ENCODE data around the gene INSR. TPM values are rescaled to one million over a fixed set of nuclear protein-coding genes. Genes with fewer than 3 reads are reported as not detected.

The INSR gene
- total RNA-seq, 1 donor from 2014 or later: 75.5 TPM

DNA sequence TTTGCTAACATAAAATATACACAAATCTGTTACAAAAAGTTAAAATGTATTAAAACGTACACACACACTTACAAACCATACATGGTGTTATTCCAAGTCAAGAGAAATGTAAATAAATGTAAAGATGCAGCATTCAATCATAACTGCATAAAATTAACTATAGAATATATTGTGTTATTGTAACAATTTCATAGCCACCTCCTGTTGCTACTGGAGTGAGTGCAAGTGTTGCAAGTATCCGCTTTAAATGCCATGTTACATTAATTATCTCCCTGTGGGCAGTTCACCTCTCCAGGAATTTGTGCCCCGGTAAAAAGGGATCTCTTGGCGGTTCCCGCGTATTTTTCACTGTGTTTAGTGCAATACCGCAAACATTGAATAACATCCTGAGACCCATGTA is 3.5 kb upstream of the INSR start:
- DNase-seq (ENCODE audit: low spot score): no peak

DNA sequence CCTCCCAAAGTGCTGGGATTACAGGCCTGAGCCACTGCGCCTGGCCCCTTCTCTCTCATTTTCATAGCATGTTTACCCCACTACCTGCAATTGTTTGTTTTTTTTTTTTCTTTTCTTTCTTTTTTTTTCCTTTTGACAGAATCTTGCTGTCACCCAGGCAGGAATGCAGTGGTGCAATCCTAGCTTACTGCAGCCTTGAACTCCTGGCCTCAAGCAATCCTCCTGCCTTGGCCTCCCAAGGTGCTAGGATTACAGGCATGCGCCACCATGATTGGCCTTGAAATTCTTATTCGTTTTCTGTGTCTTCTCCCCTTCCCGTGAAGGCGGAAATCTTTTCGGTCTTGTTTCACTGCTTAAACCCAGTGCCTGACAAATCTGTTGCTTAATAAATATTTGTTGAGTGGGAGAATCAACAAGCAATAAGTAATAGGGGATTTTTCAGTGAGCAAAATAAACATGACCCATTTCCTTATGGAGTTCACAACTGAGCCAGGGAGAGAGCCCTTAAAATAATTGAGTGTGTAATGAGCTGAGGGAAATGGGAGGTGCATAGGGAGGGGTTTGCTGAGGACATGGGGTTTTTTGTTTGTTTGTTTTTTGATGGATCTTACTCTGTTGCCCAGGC is 1.8 kb upstream of the INSR start:
- DNase-seq (ENCODE audit: low spot score): no peak

DNA sequence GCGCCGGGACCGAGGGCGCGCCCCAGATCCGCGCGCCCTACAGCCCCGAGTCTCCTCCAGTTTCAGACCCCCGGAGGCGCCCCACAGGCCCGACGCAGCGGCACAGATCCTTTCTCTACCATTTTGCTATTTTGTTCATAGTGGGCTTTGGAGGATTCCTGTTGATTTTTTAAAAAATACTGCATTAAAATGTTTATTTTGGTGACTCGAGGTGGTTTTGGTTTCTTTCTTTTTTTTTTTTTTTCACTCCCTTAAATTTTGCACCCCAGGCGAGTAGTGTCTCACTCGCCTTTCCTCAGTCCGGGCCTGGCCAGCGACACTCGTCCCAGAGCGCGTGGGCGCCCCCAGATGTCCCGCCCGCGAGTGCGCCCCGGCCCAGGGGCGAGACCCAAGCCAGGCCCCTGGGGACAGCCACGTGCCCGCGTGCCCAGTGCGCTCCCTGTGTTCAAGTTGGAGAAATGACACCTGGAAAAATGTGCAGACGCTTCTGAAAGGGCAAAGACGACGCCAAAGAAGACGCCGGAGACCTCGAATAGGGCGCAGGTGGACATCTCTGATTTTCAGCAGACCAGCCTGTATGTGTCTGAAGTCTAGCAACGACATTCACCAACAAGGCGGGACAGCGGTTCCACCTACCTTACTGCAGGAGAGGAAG is 471 bp upstream of the INSR start:
- DNase-seq (ENCODE audit: low spot score): peak; percentile 91

DNA sequence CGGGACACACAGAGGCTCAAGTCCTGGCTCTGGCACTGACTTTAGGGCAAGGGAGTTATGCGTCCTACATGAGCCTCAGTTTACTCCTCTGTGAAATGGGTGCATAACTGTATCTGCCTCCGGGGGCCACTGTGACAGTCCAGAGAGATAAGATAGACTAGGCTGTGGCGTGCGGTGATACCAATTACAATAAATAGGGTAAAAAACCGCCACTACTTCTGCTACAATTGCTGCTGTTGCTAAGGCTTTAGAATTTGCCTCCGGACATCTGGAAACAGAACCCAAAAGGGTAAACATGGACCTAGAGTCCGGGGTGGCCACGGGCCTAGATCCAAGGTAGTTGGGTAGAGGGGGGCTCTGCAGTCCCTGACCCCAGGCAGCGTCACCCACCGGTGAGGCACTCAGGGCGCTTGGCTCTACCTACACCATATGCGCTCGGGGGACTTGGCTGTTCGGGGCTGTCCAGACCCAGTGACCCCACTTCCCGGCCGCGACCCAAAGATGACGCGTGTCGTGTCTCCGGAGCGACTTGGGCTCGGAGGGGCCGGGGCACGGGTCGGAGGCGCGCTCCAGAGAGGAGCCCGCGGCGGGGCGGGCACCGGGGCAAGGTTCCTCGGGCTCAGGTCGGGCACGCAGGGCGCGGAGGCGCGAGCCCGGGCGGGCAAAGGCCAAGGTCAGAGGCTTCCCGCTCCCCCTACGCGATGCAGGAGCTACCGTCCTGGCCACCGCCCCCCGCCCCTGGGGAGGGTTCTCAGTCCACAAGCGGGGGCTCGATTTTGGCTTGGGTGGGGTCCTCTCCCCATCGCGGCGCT is 1.1 kb downstream of the INSR start:
- DNase-seq (ENCODE audit: low spot score): peak; percentile 91

DNA sequence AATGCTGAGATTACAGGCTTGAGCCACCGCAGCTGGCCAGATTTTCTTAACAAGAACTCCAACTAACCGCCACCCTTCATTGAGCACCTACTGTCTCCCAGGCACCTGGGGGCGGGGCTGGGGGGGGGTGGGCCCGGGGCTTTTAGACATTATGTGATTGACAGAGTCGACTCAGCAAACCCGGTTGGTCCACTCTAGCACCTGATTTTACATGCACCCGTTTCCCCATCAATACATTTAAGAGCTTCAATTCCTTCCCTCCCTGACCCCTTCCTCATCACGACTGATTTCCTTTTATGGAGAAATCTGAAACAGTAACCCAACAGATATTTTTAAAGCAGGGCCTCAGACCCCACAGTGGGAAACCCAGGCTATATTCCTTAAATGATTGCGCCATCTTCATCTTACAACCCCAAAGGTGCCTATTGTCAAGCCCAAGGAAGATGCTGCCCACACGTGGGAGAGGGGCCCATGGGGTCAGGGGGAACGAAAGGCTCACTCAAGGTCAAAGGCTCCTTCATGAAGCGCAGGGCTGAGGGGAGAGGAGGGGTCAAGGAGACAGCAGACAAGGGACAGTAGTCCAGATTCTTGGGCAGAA is 1.8 kb downstream of the INSR start:
- no peak for DNase-seq (ENCODE audit: low spot score)

DNA sequence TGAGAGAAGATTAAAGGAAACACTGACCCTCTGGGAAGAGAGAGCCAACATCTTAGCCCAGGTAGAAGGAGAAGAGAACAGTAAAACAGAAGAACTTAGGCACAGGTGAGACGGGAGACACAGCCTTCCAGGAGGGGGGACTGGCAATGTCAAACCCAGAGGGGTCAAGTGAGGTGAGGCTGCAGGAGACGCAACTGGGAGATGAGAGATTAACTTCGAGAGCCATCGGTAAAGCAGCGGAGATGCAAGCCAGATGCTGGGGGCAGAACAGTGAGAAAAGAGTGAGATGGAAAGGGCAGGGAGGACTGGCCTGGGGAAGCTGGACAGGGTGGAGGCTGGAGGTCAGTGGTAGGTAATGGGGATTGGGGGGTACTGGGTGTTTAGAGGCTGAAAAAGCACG is 5.2 kb downstream of the INSR start:
- DNase-seq (ENCODE audit: low spot score): no peak

DNA sequence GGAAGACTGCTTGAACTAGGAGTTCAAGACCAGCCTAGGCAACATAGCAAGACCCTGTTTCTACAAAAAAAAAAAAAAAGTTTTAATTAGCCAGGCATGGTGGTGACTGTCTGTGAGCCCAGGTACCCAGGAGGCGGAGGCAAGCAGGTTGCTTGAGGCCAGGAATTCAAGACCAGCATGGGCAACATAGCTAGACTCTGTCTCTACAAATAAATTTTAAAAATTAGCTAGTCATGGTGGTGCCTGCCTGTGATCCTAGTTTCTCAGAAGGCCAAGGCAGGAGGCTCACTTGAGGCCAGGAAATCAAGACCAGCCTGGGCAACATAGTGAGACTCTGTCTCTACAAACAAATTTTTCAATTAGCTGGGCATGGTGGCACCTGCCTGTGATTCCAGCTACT is 6.1 kb downstream of the INSR start:
- no peak for DNase-seq (ENCODE audit: low spot score)

DNA sequence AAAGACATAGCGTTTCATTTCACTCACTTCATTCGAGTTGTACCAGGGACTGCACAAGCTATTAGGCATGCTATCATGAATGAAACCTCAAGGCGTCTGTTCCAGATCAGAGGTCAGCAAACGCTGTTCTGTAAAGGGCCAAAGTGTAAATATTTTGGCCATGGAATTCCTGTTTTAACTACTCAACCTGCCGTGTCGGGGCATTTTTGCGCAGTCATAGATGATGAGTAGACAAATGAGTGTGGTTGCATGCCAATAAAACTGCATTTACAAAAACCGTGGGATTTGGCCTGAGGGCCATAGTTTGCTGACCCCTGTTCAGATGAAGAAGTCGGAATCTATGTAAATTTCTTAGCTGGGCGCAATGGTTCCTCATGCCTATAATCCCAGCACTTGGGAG is 6.5 kb downstream of the INSR start:
- no peak for DNase-seq (ENCODE audit: low spot score)

DNA sequence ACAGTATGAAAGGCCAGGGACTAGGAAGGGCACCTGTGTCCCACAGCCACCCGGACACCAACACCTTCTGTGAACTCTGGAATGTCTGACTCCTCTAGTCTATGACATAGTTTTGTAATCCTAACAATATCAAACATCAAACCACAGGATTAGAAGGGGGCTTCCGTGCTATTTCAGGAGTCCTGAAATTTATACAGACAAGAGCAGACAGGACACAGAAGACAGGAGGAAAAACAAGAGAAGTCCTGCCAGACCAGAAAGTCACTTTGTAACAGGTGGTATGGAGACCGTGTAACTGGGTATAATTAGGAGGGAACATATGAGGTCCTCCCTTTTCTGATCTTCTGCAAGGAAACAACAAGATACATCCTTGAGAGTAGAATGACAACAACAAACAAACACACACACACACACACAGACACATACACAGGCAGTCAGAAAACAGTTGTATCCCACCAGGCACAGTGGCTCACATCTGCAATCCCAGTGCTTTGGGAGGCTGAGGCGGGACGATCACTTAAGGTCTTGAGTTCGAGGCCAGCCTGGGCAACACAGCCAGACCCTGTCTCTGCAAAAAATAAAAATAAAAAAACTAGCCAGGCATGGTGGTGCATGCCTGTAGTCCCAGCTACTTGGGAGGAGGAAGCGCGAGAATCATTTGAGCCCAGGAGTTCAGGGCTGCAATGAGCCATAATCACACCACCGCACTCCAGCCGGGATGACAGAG is 13.1 kb downstream of the INSR start:
- no peak for DNase-seq (ENCODE audit: low spot score)

DNA sequence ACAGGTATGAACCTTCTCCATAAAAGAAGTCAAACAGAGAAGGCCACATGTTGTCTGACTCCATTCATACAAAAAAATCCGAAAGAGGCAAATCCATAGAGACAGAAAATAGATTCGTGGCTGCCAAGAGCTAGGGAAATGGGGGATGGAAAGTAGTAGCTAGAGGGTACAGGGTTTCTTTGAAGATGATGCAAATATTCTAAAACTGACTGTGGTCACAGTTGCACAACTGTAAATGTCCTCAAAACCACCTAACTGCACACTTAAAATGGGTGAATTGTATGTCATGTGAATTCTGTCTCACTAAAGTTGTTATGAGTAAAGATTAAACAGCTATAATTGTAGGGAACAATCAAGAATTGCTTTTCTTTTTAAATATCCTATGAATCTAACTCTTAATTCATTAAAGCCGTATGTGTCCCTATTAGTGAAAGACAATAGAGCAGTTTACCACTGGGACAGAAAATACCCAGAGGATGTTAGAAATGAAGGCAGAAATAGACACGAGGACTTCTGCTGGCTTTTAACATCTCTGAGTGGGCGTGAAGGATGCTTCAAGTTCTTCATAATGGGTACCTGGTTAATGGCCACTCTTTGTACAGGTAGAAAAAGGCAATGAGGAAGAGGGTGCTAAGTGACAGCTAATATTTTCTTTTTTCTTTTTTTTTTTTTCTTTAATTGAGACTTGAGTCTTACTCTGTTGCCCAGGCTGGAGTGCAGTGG is 21.2 kb downstream of the INSR start:
- no peak for DNase-seq (ENCODE audit: low spot score)

DNA sequence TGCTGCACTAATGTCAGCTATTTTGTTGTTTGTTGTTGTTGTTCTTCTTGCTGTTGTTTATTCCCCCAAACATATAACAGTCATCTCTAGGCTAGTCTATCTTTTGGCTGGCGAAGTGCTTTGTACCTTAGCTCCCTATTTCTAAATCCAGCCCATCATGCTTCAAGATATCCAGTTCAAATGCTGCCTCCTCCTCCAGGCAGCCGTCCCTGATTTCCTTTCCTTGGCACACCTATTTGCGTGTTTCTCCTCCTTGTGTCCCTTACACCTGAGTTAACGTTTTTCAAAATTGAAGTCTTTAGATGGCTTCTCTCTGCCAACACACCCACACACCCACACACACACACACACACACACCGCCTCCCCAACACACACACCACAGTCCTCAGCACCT is 25.5 kb downstream of the INSR start:
- no peak for DNase-seq (ENCODE audit: low spot score)

DNA sequence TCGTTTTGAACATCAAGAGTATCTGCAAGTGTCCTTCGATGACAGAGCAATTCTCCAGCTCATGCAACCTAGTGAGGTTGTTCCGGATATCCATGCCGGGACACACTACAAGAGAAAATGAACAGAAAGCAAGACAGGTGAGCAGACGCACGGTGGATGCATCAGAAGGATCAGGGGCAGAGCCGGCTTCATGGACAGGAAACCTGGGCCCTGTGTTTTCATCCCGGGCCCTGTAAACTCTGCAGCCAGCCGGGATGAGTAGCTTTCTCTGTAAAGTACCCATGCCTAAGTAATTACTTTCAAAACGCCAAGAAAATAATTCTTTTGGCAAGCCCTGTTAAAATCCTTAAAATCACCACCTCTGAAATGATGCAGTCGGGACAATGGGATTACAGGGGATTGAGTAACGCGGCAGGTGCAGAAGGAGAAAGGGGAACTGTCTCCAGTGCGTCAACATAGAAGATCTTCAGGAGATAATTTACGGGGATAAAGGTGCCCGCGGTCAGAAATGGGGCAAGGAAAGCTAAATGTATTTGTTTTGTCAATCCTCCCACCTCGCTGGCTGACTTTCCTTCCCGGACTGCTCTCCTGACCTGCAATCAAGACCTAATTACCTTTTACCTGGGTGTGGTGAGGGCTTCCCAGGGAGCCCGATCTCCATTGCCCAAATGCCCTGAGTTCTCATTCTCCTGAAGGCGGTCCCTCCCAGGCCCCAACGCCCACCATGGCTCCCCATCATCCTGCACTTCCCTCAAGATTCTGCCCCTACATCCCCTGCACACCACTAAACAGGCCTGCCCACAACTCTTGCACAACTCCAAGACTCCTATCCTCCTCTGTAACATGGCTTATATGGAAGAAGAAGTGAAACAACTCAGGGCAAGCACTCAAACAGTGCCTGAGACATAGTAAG is 26.2 kb downstream of the INSR start:
- DNase-seq (ENCODE audit: low spot score): no peak

DNA sequence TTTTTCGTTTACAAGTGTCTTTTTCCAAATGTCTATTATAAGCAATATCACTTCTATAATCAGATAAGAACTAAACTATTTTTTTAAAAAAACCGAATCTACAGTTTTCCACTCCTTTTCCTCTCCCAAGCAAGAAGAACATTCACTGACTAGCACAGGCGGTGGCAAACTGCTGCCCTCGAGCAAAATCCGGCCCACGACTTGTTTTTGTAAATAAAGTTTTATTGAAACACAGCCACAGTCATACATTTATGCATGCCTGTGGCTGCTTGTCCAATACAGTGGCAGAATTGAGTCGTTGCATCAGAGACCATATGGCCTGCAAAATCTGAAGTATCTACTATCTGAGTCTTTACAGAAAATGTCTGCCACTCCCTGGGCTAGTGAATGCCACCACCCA is 27.4 kb downstream of the INSR start:
- DNase-seq (ENCODE audit: low spot score): no peak

DNA sequence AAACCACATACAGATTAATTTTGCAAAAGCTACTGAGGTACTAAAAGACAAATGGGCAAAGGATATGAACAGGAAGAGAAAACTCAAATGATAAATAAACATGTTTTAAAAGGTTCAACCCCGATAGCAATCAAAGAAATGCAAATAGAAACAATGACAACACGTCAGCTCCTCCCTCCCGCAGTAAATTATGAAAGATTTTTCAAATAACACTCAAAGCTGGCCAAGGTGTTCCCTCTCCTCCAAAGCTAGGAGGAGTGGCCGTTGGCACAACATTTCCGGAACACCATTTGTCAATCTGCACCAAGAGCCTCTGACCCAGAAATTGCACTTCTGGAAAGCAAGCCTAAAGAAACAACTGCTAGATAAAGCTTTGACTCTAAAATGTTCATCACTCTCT is 28.3 kb downstream of the INSR start:
- no peak for DNase-seq (ENCODE audit: low spot score)

DNA sequence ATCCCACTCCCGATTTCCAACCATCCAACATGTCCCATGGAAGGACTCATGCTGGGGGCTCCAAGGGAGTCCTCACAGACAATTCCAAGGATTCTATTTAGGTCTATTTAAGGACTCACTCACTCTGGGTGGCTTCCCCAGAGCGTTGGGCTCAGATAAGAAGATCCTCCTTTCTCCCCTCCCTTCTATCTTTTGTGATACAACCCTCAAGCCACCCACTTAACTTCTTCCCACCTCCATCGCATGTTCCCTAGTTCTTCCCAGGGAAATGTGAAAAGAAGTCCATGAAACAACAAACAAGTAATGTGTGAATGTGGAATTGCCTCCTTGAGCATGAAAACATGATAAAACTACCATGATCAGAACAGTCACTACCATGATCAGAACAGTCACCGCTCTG is 29.4 kb downstream of the INSR start:
- DNase-seq (ENCODE audit: low spot score): no peak

DNA sequence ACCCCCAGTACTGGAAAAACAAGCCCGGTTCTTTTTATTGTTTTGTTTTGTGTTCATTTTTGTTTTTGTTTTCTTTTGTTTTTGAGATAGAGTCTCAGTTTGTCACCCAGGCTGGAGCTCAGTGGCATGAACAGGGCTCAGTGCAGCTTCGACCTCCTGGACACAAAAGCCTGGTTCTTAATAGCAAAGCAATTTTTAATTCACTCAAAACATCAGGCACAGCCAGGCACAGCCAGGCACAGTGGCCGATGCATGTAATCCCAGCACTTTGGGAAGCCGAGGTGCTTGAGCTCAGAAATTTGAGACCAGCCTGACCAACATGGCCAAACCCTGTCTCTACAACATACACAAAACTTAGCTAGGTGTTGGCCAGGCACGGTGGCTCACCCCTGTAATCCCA is 30.7 kb downstream of the INSR start:
- no peak for DNase-seq (ENCODE audit: low spot score)

DNA sequence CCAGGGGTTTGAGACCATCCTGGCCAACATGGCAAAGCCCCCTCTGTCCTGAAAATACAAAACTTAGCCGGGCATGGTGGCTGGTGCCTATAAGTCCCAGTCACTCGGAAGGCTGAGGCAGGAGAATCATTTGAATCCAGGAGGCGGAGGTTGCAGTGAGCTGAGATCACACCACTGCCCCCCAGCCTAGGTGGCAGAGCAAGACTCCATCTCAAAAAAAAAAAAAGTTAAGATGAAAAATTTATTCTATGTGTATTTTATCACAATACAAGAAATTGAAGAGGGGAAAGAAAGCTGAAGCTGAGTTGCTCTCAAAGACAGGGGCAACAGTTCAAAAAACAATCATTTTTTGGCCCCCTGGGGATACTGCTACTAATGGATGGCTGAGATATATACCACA is 31.1 kb downstream of the INSR start:
- no peak for DNase-seq (ENCODE audit: low spot score)

DNA sequence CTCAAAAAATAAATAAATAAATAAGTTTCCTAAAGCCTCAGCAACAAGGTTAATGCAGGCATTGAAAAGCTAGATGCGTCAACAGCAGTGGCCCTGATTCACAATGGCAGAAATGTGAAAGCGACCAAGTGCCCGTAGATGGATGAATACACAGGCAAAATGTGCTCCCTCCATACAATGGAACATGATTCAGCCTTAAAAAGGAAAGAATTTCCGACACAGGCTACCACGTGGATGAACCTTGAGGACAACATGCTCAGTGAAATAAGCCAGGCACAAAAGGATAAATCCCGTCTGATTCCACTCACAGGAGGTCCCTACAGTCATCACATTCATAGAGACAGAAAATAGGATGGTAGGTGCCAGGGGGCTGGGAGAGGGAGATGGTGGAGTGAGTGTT is 31.7 kb downstream of the INSR start:
- DNase-seq (ENCODE audit: low spot score): no peak

DNA sequence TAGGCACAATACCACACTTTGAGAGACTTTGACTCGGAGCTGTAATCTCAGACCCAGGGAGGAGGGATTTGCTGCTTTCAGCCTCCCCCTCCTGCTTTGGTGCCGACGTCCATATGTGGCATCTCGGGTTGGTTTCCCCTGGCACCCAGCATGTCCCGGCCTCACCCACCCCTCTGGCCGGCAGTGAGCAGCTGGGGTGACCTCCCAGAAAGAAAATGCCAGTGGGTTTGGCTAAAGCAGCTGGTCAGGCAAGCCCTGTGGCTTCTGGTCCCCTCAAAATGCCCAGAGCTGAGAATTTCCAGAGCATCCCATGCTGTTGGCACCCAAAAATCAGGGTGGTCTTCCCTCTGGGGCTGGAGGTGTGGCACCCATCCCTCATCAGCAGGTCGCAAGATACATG is 34.1 kb downstream of the INSR start:
- no peak for DNase-seq (ENCODE audit: low spot score)
